ENCODE results near the gene P3H2.

DNA sequence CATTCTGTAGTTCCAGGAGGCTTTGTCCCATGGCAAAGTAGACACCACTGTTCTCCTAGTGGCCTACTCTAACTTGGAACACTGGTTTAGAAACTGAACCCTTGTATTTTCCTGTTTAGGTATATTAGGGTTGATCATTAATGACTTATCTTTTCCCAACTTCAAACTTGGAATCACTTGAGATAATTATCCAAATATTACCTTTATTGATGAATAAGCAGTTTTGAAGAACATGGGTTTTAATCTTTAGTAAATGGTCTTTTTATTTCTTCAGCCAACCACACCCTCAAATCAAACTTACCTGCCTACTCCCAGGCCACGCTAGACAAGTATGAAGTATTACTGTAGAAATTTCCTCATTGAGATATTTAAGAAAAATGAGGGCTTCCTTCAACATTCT, 6.5 kb upstream of the P3H2 start:
- no peak for TF ChIP-seq ZNF138 (tag by site-specific recombination; IDR thresholded peaks at IDR 0.05; ENCODE audit: borderline replicate concordance)
- TF ChIP-seq CTCF (tag by site-specific recombination; IDR thresholded peaks at IDR 0.05), result no peak
- no peak for TF ChIP-seq REPIN1 (tag by site-specific recombination; IDR thresholded peaks at IDR 0.05; ENCODE audit: low read depth)
- no peak for TF ChIP-seq YY2 (tag by site-specific recombination; IDR thresholded peaks at IDR 0.05)
- TF ChIP-seq GLI4 (tag by site-specific recombination; IDR thresholded peaks at IDR 0.05), result no peak
- TF ChIP-seq SALL2 (tag by site-specific recombination; IDR thresholded peaks at IDR 0.05; ENCODE audit: borderline replicate concordance), result no peak
- TF ChIP-seq MEIS1 (CRISPR knock-in tag; IDR thresholded peaks at IDR 0.05; ENCODE audit: borderline replicate concordance), result no peak
- no peak for TF ChIP-seq ZNF394 (tag by site-specific recombination; IDR thresholded peaks at IDR 0.05; ENCODE audit: borderline replicate concordance)
- TF ChIP-seq REST (tag by site-specific recombination; IDR thresholded peaks at IDR 0.05), result no peak
- no peak for TF ChIP-seq ZBTB8A (tag by site-specific recombination; IDR thresholded peaks at IDR 0.05)
- TF ChIP-seq, protein P1, sequence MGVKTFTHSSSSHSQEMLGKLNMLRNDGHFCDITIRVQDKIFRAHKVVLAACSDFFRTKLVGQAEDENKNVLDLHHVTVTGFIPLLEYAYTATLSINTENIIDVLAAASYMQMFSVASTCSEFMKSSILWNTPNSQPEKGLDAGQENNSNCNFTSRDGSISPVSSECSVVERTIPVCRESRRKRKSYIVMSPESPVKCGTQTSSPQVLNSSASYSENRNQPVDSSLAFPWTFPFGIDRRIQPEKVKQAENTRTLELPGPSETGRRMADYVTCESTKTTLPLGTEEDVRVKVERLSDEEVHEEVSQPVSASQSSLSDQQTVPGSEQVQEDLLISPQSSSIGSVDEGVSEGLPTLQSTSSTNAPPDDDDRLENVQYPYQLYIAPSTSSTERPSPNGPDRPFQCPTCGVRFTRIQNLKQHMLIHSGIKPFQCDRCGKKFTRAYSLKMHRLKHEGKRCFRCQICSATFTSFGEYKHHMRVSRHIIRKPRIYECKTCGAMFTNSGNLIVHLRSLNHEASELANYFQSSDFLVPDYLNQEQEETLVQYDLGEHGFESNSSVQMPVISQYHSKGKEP (tag by site-specific recombination; IDR thresholded peaks at IDR 0.05), result no peak
- TF ChIP-seq MYNN (tag by site-specific recombination; IDR thresholded peaks at IDR 0.05; ENCODE audit: borderline replicate concordance), result no peak
- TF ChIP-seq ZNF335 (tag by site-specific recombination; conservative IDR thresholded peaks at IDR 0.05), result no peak
- TF ChIP-seq ZBTB7A (tag by site-specific recombination; IDR thresholded peaks at IDR 0.05; ENCODE audit: low read depth), result no peak
